Vagina (tissue), 2 donors: ENCODE results near the gene GARIN5B. TPM values are rescaled to one million over a fixed set of nuclear protein-coding genes. Genes with fewer than 3 reads are reported as not detected.

Source experiments
- DNase-seq, 2 donors: peaks; one replicate each; pipeline ENCODE4 v3.0.0-alpha.2; 2017; ENCODE audit errors: extremely low spot score in 2 of 2
- H3K27ac ChIP-seq: fragments of 200-600 bp; sonication (generic); one replicate; pipeline ENCODE4 v1.5.1; 2019
- H3K27me3 ChIP-seq: fragments of 200-600 bp; sonication (generic); one replicate; pipeline ENCODE4 v1.5.1; 2019
- H3K36me3 ChIP-seq, 2 donors: fragments of 200-600 bp; sonication (generic); one replicate each; pipeline ENCODE4 v1.5.1; 2017 to 2019
- H3K4me1 ChIP-seq: fragments of 200-600 bp; sonication (generic); one replicate; pipeline ENCODE4 v1.5.1; 2019
- H3K4me3 ChIP-seq, 2 donors: fragments of 200-600 bp; sonication (generic); 1 replicate in 1 of 2; 2 replicates in 1 of 2; pipeline ENCODE4 v1.5.1; 2016 to 2019
- H3K9me3 ChIP-seq: fragments of 200-600 bp; sonication (generic); one replicate; pipeline ENCODE4 v1.5.1; 2019
- CTCF ChIP-seq, 3 experiments: fragments of 450-650 bp in 2 of 3; fragments of 200-600 bp in 1 of 3; sonication (generic) in 1 of 3; IDR thresholded peaks; one replicate each; pipeline ENCODE4 v1.5.1; 2017 to 2019; ENCODE audit warnings: antibody characterized with exemption in 3 of 3, mild to moderate bottlenecking in 2 of 3, moderate library complexity in 2 of 3
- POLR2A ChIP-seq, 2 donors: fragments of 450-650 bp; IDR thresholded peaks; one replicate each; pipeline ENCODE4 v1.6.1; 2017; ENCODE audit warnings: antibody characterized with exemption in 2 of 2, mild to moderate bottlenecking in 2 of 2, moderate library complexity in 2 of 2
- POLR2AphosphoS5 ChIP-seq, 2 donors: sonication (generic); formaldehyde crosslinking; IDR thresholded peaks; one replicate each; pipeline ENCODE4 v1.9.0; 2017; ENCODE audit warnings: antibody characterized with exemption in 2 of 2, mild to moderate bottlenecking in 2 of 2, low read depth in 1 of 2; ENCODE audit not compliant: insufficient read depth in 1 of 2
- intact Hi-C: fragments of 100-400 bp; cut with DNase I; formaldehyde crosslinking; loops from one replicate; pipeline ENCODE4 v1.15.1; 2023
- total RNA-seq: library from RNA; depleted of rRNA; stranded (reverse); fragments of >200 nt; gene quantifications from one replicate; pipeline ENCODE4 v1.2.3, GENCODE V29; 2016

Gene GARIN5B
- total RNA-seq, 1 donor from 2014 or later = not detected

GRCh38 chr19:55400281-55401087 lies 37.4 kb upstream of the GARIN5B start:
- no peaks in the 10 kb centered on the region for H3K9me3 ChIP-seq
- no peak for TF ChIP-seq POLR2AphosphoS5 (IDR thresholded peaks at IDR 0.05; ENCODE audit: insufficient read depth in 1 of 2, low read depth in 1 of 2)
- TF ChIP-seq CTCF (IDR thresholded peaks at IDR 0.05) = no peak
- no peak for TF ChIP-seq POLR2A (IDR thresholded peaks at IDR 0.05)
- no peak overlapping the region for H3K4me3 ChIP-seq
- no peaks in the 10 kb centered on the region for H3K27me3 ChIP-seq
- intact Hi-C loops = loop anchor here (10.0 kb wide), 1 partner anchor 204 kb away; the partner anchor contains the start of genes ZNF524 and ZNF865
- no peak overlapping the region for H3K27ac ChIP-seq
- DNase-seq = no peak
- peaks cover 0 to 42% of the 10 kb centered on the region in 2 donors for H3K36me3 ChIP-seq
- H3K4me1 ChIP-seq = peaks cover 10% of the 10 kb centered on the region

GRCh38 chr19:55398200-55398925 lies 35.3 kb upstream of the GARIN5B start:
- no peak overlapping the region for H3K27ac ChIP-seq
- H3K36me3 ChIP-seq = peaks cover 0 to 29% of the 10 kb centered on the region in 2 donors
- H3K4me1 ChIP-seq = peaks cover 7% of the 10 kb centered on the region
- TF ChIP-seq CTCF (IDR thresholded peaks at IDR 0.05) = no peak
- TF ChIP-seq POLR2AphosphoS5 (IDR thresholded peaks at IDR 0.05; ENCODE audit: insufficient read depth in 1 of 2, low read depth in 1 of 2) = no peak
- no peak for TF ChIP-seq POLR2A (IDR thresholded peaks at IDR 0.05)
- no peak for DNase-seq
- H3K4me3 ChIP-seq = no peak overlapping the region
- intact Hi-C loops = no loop called here
- H3K9me3 ChIP-seq = no peaks in the 10 kb centered on the region
- H3K27me3 ChIP-seq = no peaks in the 10 kb centered on the region

GRCh38 chr19:55392820-55393761 lies 30.0 kb upstream of the GARIN5B start:
- no peak overlapping the region for H3K27ac ChIP-seq
- DNase-seq = no peak
- TF ChIP-seq POLR2AphosphoS5 (IDR thresholded peaks at IDR 0.05; ENCODE audit: insufficient read depth in 1 of 2, low read depth in 1 of 2) (no peak), POLR2A (IDR thresholded peaks at IDR 0.05) (no peak), CTCF (IDR thresholded peaks at IDR 0.05) (no peak)
- no peak overlapping the region for H3K4me3 ChIP-seq
- peaks cover 25% of the 10 kb centered on the region for H3K4me1 ChIP-seq
- intact Hi-C loops = no loop called here
- H3K36me3 ChIP-seq = peaks cover 0 to 23% of the 10 kb centered on the region in 2 donors
- H3K9me3 ChIP-seq = no peaks in the 10 kb centered on the region
- H3K27me3 ChIP-seq = no peaks in the 10 kb centered on the region

- Histone ChIP-seq H3K36me3 (peaks cover 0 to 34% of the 10 kb centered on the region in 2 donors), H3K27ac (no peak overlapping the region), H3K27me3 (no peaks in the 10 kb centered on the region), H3K9me3 (no peaks in the 10 kb centered on the region), H3K4me1 (peaks cover 37% of the 10 kb centered on the region), H3K4me3 (no peak overlapping the region)
- intact Hi-C loops = no loop called here
- no peak for TF ChIP-seq CTCF (IDR thresholded peaks at IDR 0.05)
- no peak for TF ChIP-seq POLR2AphosphoS5 (IDR thresholded peaks at IDR 0.05; ENCODE audit: insufficient read depth in 1 of 2, low read depth in 1 of 2)
- no peak for TF ChIP-seq POLR2A (IDR thresholded peaks at IDR 0.05)
- DNase-seq = no peak
Measured at GRCh38 chr19:55391702-55392615, 28.9 kb upstream of the GARIN5B start.
